GM18517 (cell line): Measurements from ENCODE around the gene HOXA7.

Experiments used
- ATAC-seq: cut with Tn5 transposase; IDR thresholded peaks from one replicate; pipeline ENCODE4 v1.9.1; 2021; ENCODE audit warnings: mild to moderate bottlenecking, moderate library complexity; ENCODE audit not compliant: unreplicated experiment

The HOXA7 gene

GRCh38 chr7:27194002-27194352 is 37.5 kb upstream of the HOXA7 start:
- ATAC-seq: no peak

DNA sequence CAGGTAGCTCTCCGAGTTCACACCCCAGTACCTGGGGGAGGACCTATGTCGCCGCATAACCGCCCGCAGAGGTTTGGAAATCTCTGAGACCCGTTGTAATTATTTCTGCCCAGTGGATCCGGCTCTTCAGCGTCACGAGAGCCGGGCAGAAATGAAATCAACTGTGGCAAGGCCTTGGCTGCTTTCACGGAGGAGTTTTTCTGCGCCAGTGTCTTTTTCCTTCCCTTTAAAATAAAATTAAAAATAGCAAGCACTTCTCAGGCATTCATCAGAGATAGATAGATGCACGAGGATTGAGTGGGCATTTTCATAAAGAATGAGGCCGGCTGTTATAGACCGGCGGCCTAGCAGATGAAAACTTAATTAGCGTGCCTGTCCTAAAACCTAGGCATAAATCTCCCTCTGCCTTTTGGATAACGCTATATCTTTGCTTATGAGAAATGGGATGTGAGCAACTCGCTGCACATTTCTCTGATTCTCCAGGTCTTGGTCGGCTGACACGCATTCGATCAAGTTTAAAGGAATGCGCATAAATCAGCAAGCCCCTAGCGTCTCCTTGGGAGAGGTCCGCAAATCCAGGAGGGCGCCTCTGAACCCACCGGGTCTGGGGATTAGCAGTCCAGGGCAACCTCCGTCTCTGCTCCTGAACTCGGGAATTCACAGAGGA is 37.0 kb upstream of the HOXA7 start:
- no peak for ATAC-seq

DNA sequence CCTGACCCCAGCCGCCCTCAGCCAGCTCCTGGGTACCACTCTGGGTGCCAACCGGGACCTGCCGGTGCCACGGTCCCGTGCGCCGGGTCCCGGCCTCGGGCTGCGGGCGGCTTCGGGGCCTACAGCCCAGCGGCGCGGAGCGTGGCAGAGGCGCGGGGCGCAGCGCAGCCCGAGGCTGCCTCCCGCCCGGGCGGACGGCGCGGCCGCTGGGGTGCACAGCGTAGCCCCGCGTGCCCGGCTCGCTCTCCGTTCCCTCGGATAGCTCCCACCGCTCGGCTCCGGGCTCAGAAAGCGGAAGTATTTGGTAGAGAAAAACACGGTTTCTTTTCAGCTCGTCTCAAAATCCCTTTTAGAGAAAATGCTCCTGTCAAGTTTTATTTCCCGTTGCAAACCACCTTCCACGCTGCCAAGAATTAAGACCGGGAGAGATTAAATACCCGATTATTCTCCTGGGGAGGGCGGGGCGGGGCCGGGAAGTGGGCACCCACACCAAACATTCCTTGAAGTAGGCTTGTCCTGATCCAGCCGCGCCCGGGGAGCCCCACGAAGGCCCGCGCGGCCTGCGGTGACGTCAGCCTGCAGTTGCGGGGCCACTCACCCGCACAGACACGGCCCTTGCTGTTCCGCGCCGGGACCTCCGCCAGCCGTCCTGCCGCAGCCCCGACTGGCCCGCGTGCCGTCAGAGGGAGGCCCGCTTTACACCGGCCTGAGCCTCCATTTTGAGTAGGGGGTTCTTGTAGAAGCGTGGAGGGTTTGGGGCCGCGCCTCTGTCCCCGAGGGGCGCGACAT is 36.3 kb upstream of the HOXA7 start:
- no peak for ATAC-seq

GRCh38 chr7:27191833-27192545 is 35.5 kb upstream of the HOXA7 start:
- ATAC-seq: no peak

- no peak for ATAC-seq
Measured at GRCh38 chr7:27191161-27191731, 34.8 kb upstream of the HOXA7 start.

- ATAC-seq: no peak
Measured at GRCh38 chr7:27189997-27190748, 33.7 kb upstream of the HOXA7 start.

- ATAC-seq: no peak
Measured at GRCh38 chr7:27189295-27189996, 33.0 kb upstream of the HOXA7 start.

GRCh38 chr7:27188386-27189294 is 32.2 kb upstream of the HOXA7 start:
- ATAC-seq: no peak

DNA sequence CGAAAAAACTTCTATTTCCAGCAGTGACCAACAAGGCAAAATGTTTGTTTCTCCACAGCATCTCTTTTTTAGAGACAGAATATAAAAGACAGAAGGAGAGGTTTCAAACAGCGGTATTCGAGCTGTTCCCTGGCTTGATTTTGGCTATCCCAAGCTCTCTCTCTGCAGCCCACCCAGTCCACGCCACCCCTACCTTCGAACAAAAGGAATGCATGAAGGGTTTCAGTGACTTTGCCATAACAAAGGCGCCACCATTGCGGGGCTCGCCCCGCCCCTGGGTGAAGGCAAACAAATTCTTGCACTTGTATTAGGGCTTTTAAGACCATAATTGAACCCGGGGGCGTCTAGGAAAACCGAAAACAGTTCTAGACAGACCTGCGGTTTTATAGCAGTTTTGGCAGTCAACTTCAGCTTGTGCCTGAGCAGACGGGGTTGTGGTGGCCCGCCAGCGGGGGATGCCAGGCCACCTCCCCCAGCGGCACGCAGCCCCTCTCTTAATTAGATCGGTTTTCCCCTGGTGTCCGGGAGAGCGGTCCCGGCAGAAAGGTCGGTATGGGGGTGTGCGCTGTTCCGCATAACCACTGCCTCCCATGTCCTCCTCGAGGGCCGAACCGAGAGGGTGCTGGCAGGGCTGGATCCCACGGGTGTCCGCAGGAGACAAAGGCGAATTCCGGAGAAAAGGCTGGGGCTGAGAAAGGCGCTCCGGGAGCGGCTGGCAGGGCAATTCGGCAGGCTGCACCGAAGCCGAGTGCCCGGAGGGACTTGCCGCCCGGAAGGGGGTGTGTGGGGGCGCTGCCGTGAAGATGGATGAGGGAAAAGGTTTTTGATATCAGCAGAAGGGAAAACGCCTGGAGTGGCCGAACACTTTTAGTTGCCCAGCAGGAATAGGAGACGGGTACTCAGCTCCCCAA is 31.3 kb upstream of the HOXA7 start:
- no peak for ATAC-seq

- no peak for ATAC-seq
Measured at GRCh38 chr7:27186668-27187474, 30.4 kb upstream of the HOXA7 start.

- ATAC-seq: no peak
Measured at GRCh38 chr7:27185854-27186667, 29.6 kb upstream of the HOXA7 start.

GRCh38 chr7:27185013-27185853 is 28.8 kb upstream of the HOXA7 start, which contains the start of gene HOXA11:
HOXA11 (minus strand) TSS chr7:27185232; CDS start chr7:27185144, 88 bp downstream.
- no peak for ATAC-seq

DNA sequence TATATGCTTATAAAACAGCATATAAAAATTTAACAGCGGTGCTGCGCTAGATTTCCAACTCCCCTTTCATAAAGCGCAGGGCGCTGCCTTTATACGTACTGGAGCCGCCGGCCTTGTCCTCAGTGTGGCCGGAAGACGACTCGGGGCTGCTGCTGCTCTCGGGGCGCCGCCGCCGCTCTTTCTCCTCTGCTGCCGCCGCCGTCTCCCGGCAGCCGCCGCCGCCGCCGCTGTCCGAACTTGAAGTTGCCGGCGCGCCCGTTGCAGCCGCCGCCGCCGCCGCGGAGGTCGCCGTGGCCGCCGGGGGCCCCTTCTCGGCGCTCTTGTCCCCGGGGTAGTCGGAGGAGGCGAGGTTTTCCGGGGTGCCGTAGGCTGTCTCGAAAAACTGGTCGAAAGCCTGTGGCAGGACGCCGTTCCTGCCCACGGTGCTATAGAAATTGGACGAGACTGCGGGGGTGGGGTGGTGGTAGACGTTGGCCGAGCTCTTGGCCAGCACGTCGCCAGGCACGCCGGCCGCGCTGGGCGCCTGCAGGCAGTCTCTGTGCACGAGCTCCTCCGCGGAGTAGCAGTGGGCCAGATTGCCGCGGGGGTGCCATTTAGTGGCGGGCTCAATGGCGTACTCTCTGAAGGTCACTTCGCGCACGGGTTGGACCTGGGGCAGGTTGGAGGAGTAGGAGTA is 28.0 kb upstream of the HOXA7 start:
- ATAC-seq: no peak

- no peak for ATAC-seq
Measured at GRCh38 chr7:27183682-27184336, 27.3 kb upstream of the HOXA7 start.
